ENCODE results near the gene MCL1. TPM values are rescaled to one million over a fixed set of nuclear protein-coding genes. Genes with fewer than 3 reads are reported as not detected.
A peak's percentile ranks its signal among the peaks of the same experiment; 100 is the strongest.

MCL1 gene
- total and polyA plus RNA-seq, 2 of the 13 experiments (the other 11 are each of a cell fraction or from before 2014, with no cell fraction given): 69.5 to 125 TPM

DNA sequence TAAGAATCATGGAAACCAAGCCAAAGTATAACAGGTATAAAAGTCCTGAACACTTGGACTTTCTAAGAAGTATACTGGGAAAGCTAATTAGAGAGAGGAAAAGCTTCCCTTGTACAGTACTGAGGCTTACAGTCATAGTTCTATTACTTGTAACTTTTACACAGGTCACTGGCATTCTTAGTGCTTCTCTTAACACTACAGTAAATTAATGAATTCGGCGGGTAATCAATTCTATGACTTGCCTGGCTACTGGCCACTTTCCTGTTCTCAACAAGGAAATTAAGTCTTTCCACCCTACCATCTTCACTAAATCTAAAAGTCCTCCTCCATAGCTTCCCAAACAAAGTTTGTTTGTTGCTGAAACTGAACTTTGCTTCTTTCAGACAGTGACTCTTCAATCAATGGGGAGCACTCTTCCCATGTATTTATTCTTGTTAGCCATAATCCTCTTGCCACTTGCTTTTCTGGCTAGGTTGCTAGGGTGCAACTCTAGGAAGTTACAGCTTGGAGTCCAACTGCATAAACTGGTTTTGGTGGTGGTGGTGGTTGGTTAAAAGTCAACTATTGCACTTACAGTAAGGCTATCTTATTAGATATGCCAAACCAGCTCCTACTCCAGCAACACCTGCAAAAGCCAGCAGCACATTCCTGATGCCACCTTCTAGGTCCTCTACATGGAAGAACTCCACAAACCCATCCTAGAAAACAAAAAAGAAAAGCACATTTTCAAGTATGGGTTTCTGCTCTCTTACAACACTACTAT is 2.4 kb downstream of the MCL1 start (continued):
- TF ChIP-seq, protein P1, sequence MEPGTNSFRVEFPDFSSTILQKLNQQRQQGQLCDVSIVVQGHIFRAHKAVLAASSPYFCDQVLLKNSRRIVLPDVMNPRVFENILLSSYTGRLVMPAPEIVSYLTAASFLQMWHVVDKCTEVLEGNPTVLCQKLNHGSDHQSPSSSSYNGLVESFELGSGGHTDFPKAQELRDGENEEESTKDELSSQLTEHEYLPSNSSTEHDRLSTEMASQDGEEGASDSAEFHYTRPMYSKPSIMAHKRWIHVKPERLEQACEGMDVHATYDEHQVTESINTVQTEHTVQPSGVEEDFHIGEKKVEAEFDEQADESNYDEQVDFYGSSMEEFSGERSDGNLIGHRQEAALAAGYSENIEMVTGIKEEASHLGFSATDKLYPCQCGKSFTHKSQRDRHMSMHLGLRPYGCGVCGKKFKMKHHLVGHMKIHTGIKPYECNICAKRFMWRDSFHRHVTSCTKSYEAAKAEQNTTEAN (CRISPR knock-in tag; conservative IDR thresholded peaks at IDR 0.05): no peak
- TF ChIP-seq, protein P2, sequence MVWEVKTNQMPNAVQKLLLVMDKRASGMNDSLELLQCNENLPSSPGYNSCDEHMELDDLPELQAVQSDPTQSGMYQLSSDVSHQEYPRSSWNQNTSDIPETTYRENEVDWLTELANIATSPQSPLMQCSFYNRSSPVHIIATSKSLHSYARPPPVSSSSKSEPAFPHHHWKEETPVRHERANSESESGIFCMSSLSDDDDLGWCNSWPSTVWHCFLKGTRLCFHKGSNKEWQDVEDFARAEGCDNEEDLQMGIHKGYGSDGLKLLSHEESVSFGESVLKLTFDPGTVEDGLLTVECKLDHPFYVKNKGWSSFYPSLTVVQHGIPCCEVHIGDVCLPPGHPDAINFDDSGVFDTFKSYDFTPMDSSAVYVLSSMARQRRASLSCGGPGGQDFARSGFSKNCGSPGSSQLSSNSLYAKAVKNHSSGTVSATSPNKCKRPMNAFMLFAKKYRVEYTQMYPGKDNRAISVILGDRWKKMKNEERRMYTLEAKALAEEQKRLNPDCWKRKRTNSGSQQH (CRISPR knock-in tag; IDR thresholded peaks at IDR 0.05; ENCODE audit: low read depth): peak; percentile 27; the same call in 1 of the 2 replicates
- TF ChIP-seq, protein P3, sequence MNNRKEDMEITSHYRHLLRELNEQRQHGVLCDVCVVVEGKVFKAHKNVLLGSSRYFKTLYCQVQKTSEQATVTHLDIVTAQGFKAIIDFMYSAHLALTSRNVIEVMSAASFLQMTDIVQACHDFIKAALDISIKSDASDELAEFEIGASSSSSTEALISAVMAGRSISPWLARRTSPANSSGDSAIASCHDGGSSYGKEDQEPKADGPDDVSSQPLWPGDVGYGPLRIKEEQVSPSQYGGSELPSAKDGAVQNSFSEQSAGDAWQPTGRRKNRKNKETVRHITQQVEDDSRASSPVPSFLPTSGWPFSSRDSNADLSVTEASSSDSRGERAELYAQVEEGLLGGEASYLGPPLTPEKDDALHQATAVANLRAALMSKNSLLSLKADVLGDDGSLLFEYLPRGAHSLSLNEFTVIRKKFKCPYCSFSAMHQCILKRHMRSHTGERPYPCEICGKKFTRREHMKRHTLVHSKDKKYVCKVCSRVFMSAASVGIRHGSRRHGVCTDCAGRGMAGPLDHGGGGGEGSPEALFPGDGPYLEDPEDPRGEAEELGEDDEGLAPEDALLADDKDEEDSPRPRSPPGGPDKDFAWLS (CRISPR knock-in tag; IDR thresholded peaks at IDR 0.05; ENCODE audit: borderline replicate concordance): no peak
- TF ChIP-seq SAP130 (CRISPR knock-in tag; IDR thresholded peaks at IDR 0.05; ENCODE audit: low read depth) (peak; percentile 84), KDM4B (CRISPR knock-in tag; IDR thresholded peaks at IDR 0.05) (0 out of 2 replicates have a peak, but pooled peaks have one; percentile 28), ZBTB38 (CRISPR knock-in tag; IDR thresholded peaks at IDR 0.05) (no peak), ZNF7 (CRISPR knock-in tag; IDR thresholded peaks at IDR 0.05) (no peak), RBM22 (optimal IDR thresholded peaks at IDR 0.05; ENCODE audit: low read length) (peak; percentile 70), SRF (IDR thresholded peaks at IDR 0.05; ENCODE audit: low read depth, low read length) (no peak), ZNF891 (CRISPR knock-in tag; IDR thresholded peaks at IDR 0.05) (no peak), ZMYM4 (CRISPR knock-in tag; IDR thresholded peaks at IDR 0.05) (no peak), MIER2 (CRISPR knock-in tag; IDR thresholded peaks at IDR 0.05) (no peak), ARNT (IDR thresholded peaks at IDR 0.05) (no peak), HOXA7 (CRISPR knock-in tag; IDR thresholded peaks at IDR 0.05) (no peak), ZNF33B (CRISPR knock-in tag; IDR thresholded peaks at IDR 0.05) (no peak), RFX5 (IDR thresholded peaks at IDR 0.05; ENCODE audit: low read depth, low read length) (no peak)
- TF ChIP-seq, protein P4, sequence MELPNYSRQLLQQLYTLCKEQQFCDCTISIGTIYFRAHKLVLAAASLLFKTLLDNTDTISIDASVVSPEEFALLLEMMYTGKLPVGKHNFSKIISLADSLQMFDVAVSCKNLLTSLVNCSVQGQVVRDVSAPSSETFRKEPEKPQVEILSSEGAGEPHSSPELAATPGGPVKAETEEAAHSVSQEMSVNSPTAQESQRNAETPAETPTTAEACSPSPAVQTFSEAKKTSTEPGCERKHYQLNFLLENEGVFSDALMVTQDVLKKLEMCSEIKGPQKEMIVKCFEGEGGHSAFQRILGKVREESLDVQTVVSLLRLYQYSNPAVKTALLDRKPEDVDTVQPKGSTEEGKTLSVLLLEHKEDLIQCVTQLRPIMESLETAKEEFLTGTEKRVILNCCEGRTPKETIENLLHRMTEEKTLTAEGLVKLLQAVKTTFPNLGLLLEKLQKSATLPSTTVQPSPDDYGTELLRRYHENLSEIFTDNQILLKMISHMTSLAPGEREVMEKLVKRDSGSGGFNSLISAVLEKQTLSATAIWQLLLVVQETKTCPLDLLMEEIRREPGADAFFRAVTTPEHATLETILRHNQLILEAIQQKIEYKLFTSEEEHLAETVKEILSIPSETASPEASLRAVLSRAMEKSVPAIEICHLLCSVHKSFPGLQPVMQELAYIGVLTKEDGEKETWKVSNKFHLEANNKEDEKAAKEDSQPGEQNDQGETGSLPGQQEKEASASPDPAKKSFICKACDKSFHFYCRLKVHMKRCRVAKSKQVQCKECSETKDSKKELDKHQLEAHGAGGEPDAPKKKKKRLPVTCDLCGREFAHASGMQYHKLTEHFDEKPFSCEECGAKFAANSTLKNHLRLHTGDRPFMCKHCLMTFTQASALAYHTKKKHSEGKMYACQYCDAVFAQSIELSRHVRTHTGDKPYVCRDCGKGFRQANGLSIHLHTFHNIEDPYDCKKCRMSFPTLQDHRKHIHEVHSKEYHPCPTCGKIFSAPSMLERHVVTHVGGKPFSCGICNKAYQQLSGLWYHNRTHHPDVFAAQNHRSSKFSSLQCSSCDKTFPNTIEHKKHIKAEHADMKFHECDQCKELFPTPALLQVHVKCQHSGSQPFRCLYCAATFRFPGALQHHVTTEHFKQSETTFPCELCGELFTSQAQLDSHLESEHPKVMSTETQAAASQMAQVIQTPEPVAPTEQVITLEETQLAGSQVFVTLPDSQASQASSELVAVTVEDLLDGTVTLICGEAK (IDR thresholded peaks at IDR 0.05): no peak
- TF ChIP-seq, protein P4 (CRISPR knock-in tag; IDR thresholded peaks at IDR 0.05): no peak
